Fibroblast of skin of right quadriceps (primary cell): Measurements from ENCODE around the gene TMEM9B.
"Not testable (repeated sequence)": the region's sequence is repeated elsewhere in the genome, so short reads cannot be mapped to it uniquely, and the experiment has no call there.

ENCODE experiments used
- DNase-seq: peaks from one replicate; pipeline ENCODE4 v3.0.0-alpha.2; 2013

TMEM9B gene

DNA sequence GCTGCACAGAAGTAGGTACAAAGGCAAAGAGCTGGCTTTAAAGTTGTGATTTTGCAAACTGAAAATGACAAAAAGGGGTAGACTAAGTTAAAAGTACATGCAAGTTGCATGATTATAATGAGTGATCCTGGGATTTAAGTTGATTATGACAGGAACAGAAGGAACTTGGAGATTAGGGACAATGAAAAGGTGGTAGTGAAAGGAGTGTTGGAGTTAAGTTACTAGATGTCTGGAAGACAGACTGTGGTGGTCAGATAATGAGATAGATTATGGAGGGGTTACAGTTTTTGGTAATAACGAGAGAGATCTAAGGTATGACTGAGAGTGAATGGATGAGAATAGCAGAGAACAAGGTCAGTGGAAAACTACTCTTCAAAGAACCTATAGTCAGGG is 7.7 kb upstream of the TMEM9B start:
- DNase-seq: no peak

DNA sequence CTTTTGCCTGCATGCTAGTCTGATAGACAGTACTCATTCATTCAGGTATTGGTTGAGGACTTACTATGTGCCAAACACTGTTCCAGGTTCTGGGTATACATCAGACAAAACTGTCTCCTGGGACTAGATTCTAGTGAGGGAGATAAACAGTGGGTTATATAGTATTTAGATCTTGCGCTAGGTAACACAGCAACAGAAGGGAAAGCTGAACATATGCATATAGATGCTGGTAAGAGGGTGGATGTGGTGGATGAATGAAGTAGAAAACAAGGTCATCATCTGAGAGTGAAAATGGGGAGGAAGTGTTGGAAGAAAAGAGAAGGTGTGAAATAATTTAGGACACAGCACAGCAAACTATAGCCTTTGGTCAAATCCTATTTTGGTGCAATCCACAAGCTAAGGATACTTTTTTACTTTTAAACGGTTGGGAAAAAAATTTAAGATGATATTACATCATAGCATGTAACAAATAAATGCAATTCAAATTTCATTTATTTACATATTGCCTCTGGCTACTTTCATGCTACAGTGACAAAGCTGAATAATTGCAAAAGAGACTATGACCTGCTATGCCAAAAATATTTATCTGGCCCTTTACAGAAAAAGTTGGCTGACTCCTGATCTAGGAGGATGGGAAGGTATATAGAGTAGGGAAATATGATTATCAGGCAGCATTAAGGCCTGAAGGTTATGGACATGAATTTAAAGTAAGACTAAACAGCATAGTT is 7.1 kb upstream of the TMEM9B start:
- no peak for DNase-seq

DNA sequence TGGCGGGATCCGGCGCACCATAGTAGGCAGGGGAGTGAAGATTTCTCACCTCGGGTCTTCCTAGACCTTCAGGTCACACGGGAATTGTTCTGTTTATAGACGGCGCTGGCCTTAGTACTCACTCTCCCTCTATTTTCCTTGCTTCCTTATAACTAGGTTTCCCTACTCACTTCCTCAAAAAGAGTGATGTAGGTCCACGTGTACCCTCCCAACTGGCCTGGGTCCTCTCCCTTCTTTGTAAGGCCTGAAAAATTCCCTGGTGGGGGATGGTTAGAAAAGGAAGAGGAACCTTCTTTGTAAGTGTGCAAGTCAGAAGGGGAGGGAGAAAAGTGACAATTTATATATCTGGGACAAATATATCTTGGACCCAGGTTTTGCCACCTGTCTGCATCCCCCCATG is 2.9 kb upstream of the TMEM9B start:
- DNase-seq: no peak

GRCh38 chr11:8963569-8964323 is 496 bp downstream of the TMEM9B start:
- no peak for DNase-seq

- no peak for DNase-seq
These were observed 1.4 kb downstream of the TMEM9B start for GRCh38 chr11:8962841-8963240.

GRCh38 chr11:8961401-8961800 is 2.8 kb downstream of the TMEM9B start:
- no peak for DNase-seq

GRCh38 chr11:8959546-8960166 is 4.6 kb downstream of the TMEM9B start:
- peak; percentile 71 for DNase-seq

- no peak for DNase-seq
These were observed 7.4 kb downstream of the TMEM9B start for GRCh38 chr11:8956860-8957259.

DNA sequence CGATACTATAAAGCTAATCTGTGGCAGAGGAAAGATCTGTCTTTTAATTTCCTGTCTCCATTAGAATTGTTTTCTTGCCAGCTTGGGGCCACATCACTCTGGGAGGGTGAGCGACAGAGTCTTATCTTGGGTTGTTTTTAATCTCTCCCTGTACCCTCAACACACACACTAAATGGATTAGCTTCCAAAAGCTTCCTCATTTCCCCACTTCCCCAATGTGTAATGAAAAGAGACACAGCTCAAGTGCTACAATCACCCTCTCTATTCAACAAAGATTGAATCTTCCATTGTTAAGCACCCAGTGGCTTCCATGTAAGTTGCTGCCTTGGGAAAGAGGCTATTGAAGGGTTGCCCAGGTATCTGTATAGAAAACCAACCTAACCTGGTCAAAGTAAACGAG is 15.4 kb downstream of the TMEM9B start:
- no peak for DNase-seq

DNA sequence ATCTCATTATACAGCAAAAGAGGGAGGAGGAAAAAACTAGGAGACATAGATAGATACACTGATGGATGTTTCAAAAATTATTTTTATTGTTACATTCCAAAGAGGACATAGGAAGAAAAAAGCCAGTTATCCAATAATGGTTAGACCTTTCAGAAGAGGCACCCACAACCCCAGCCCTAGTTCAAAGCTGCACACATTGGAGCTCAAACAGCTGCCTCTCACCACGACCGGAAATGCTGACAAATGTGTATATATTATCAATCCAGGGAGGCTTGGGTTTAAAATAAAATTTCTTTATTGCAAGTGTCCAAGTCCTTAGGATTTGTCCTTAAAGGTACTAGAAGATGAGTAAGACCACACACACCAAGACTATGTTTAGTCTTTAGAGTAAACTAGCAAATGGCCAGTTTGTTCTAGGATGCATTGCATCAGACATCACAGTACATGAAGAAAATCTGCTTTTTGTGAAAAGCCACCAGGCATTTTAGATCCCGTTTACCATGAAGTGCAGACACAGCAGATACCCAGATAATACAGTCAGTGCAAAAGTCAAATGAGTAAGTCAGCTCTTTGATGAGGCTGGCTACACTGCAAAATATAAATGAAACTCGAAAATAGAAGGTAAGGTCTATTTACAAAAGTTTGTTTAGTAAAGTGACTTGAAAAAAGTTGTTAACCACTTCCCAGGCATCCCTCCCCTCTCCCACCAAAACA is 16.9 kb downstream of the TMEM9B start:
- no peak for DNase-seq

- DNase-seq: no peak
These were observed 21.6 kb downstream of the TMEM9B start, which contains the start of gene ASCL3 for GRCh38 chr11:8942518-8943066. TSS of gene ASCL3 (minus strand) at chr11:8943016. CDS start at chr11:8938161, 4,855 bp downstream.

DNA sequence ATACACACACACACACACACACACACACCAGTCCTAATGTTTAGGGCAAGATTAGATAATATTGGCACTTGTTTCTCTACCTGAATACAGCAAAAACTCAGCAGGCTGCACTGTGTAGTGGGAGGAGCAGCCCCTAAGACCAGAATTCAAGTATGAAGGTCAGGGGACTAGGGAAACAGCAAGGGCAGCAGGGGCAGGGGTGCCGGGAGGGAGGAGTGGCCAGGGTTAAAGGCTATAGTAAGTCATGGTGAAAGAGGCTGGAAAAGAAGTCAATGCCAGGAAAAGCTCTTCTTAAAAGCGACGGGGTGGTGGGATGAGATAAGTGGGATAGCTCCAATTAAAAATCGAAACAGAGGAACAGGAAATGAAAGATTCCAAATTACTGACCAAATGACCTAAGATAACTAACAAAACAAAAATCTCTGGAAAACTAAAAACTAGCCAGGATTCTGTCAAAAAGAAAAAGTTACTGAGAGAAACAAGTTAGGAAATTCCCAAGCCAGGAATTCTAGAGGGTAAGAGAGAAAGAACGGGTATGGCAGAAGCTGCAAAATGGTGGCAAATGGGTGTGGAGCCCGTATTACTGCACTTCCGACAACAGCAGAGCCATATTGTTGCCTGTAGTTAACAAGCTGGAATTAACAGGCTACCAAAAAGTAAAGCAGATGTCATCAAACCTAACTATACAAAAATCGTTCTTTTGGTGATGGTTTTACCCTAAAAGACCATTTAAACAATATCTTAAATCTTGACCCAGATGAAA is 22.7 kb downstream of the TMEM9B start:
- no peak for DNase-seq

DNA sequence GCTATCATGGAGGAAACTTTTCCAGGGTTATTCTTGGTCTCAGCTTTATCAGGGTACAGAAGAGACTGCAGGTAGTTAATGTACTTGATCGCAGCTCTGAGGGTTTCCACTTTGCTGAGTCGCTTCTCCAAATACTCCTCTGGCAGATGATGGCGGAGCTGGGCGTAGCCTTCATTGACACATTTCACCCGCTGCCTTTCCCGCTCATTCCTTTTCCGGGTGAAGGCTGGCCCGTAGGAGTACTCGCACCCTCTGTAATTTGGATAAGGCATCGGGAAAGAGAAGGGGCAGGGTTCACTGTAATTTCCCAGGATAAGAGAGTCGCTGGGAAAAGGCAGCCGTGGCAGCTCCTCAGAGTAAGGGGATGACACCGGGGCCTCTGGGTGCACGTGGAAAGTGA is 26.6 kb downstream of the TMEM9B start:
- DNase-seq: no peak

DNA sequence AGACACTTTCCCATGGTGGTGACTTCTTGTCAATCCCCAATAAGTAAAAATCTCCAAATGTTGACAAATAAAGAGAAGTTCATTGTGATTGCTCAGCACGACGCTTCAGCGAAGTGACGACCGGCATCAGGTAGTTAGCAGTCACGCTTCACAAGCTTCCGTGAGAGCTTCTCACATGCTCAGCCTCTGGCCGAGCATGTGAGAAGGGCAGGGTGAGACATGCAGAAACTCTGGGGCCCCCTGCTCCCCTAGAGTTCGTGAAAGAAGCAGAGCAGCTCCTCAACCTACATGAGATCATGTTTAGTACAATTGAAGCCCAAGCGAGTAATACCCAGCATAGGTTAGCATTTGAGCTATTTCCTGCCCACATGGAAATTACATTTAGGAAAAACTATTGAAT is 27.1 kb downstream of the TMEM9B start:
- DNase-seq: no peak

- DNase-seq: not testable (repeated sequence)
These were observed 28.5 kb downstream of the TMEM9B start for GRCh38 chr11:8935789-8936188.

GRCh38 chr11:8934742-8935488 is 29.3 kb downstream of the TMEM9B start:
- peak; percentile 89 for DNase-seq

DNA sequence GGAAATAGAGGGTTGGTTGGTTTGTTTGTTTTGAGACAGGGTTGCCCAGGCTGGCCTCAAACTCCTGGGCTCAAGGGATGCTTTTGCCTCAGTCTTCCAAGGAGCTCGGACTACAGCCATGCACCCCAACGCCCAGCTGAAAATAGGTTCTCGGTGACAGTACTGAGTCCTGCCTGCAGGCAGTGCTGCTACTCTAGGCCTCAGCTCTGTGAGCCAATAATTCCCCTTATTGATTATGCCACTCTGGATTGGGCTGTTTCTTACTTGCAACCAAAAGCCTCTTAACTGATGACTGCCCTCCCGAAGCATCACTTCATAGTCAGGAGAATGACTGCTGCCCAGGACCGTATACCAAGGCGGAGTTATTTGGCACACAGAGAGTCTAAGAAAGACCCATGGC is 30.3 kb downstream of the TMEM9B start:
- no peak for DNase-seq

DNA sequence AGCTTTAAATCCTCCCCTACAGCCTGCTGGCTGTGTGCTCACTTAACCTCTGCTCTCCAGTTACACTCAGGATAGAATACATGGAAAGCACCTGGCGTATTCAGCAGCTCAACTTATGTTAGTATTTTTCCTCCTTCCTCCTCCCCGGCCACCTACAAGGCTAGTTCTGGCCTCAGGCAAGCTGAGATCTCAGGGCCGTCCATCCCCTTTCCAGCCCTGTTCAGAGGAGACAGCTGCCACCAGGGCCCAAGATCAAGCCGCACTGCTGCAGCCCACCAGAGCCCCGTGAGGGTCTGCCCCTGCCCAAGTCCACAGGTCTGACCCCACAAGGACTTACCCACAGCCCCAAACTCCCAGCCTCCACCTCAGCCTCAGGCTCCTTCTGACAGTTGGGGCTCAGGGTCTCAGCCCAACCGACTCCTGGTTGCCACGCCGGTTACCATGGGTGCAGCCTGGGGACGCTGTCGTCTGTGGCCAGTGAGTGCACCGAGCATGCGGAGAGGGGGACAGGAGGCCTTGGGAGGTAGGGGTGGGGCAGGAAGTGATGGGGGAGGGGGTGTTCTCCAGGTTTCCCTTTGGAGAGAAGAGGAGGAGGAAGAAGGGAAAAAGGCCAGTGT is 31.6 kb downstream of the TMEM9B start, which contains the start of gene C11orf16:
C11orf16 (minus strand) TSS at position 384 of the 617 bp plus-strand sequence. CDS start 639 bp downstream, outside the sequence.
- DNase-seq: no peak

DNA sequence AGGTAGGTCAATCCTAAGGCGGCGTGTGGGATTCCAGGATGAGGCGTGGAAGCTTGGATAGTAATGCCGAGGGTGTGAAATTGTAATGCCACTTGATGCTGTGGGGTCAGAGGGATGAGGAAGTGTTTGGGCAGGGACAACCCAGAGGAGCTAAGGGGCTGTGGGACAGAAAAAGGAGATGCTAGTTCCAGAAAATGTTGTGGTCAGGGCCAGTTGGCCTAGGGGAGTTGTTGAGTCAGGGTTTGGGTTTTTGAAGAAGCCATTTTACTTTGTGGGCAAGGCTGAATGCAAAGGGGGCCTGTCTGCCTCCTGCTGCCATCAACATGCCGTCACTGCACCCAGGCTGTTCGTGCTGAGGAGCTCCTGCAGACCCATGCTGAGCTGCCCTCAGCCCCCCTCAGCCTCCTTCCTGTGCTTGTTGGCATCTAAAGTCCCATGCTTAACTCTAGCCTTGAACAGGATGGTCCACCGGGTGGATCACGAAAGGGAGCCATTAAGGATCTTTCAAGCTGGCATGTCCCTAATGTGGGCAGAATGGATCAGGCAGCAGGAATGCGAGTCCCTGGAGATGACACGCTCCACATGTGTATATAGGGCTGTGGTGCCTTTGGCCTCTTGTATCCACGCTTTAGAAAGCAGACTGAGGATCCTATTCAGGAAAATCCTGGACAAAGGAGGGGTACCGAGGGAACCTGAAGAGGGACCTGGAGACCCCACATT is 33.6 kb downstream of the TMEM9B start:
- DNase-seq: peak; percentile 18

DNA sequence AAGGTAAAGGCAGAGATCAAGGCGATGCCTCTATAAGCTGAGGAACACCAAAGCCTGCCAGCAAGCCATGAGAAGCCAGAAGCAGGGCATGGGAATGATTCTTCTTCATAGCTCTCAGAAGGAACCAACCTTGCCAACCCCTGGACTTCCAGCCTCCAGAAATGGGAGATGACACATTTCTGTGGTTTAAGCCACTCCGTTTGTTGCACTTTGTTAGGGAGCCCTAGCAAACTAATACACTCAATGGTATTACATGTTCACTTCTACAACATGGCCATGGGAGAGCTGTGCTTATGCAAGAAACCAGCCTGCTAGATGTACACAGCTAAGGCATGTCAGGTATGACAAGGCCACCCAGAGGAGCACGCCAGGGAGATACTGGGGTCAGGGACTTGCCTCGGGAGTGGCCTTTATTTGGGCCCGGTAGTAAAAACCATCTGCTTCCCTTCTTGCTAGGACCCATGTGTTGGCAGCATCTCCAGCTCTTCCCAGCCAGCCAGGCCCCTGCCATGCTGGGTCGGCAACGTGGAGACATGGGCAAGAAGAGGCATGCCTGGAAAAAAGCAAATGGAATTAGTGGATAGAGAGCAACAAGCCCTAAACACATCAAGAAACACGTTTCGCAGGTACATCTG is 35.1 kb downstream of the TMEM9B start:
- DNase-seq: no peak
